Spleen (tissue), 13 donors: ENCODE results near the gene NDE1. TPM values are rescaled to one million over a fixed set of nuclear protein-coding genes. Genes with fewer than 3 reads are reported as not detected.

Source experiments
- DNase-seq: peaks from one replicate; pipeline ENCODE4 v3.0.0-alpha.2; 2020
- H3K27ac ChIP-seq, 8 donors: fragments of 200-600 bp; sonication (generic) in 7 of 8; 1 replicate in 4 of 8; 2 replicates in 4 of 8; pipeline versions ENCODE4 v1.5.0 to v1.8.0; 2016 to 2021; ENCODE audit warnings: inconsistent platforms in 4 of 8, mild to moderate bottlenecking in 4 of 8, moderate library complexity in 1 of 8
- H3K27me3 ChIP-seq, 7 donors: fragments of 200-600 bp; sonication (generic) in 6 of 7; replicated peaks in 1 of 7; 1 replicate in 4 of 7; 2 replicates in 3 of 7; pipeline versions ENCODE4 v1.5.0 to v1.8.0; 2016 to 2021; ENCODE audit warnings: inconsistent platforms in 3 of 7, mild to moderate bottlenecking in 1 of 7
- H3K36me3 ChIP-seq, 6 donors: fragments of 200-600 bp; sonication (generic) in 5 of 6; 1 replicate in 4 of 6; 2 replicates in 2 of 6; pipeline versions ENCODE4 v1.5.0 to v1.8.0; 2016 to 2021; ENCODE audit warnings: inconsistent platforms in 2 of 6
- H3K4me1 ChIP-seq, 6 donors: fragments of 200-600 bp; sonication (generic) in 5 of 6; 1 replicate in 3 of 6; 2 replicates in 3 of 6; pipeline versions ENCODE4 v1.5.0 to v1.8.0; 2016 to 2021; ENCODE audit warnings: inconsistent platforms in 3 of 6
- H3K4me3 ChIP-seq, 8 donors: fragments of 200-600 bp; sonication (generic) in 7 of 8; 1 replicate in 4 of 8; 2 replicates in 4 of 8; pipeline versions ENCODE4 v1.5.0 to v1.8.0; 2016 to 2021; ENCODE audit warnings: inconsistent platforms in 4 of 8, mild to moderate bottlenecking in 4 of 8, moderate library complexity in 2 of 8
- H3K9me3 ChIP-seq, 8 donors: fragments of 200-600 bp; sonication (generic) in 7 of 8; 1 replicate in 4 of 8; 2 replicates in 4 of 8; pipeline versions ENCODE4 v1.5.0 to v1.8.0; 2016 to 2021; ENCODE audit warnings: inconsistent platforms in 4 of 8
- CTCF ChIP-seq, 11 experiments: fragments of 200-600 bp in 7 of 11; fragments of 450-650 bp in 4 of 11; sonication (generic) in 4 of 11; IDR thresholded peaks in 8 of 11; conservative IDR thresholded peaks in 3 of 11; 1 replicate in 7 of 11; 2 replicates in 4 of 11; pipeline versions ENCODE4 v1.4.0 to v1.8.0; 2016 to 2021; ENCODE audit warnings: antibody characterized with exemption in 11 of 11, inconsistent platforms in 4 of 11, mild to moderate bottlenecking in 1 of 11
- POLR2A ChIP-seq, 3 donors: fragments of 450-650 bp; IDR thresholded peaks; one replicate each; pipeline ENCODE4 v1.5.1; 2017; ENCODE audit warnings: antibody characterized with exemption in 3 of 3, mild to moderate bottlenecking in 1 of 3
- POLR2AphosphoS5 ChIP-seq, 3 donors: sonication (generic); formaldehyde crosslinking; IDR thresholded peaks; one replicate each; pipeline ENCODE4 v1.5.1; 2017; ENCODE audit warnings: antibody characterized with exemption in 3 of 3
- WGBS, 5 donors: extraction: QIAGEN DNeasy Blood & Tissue Kit in 3 of 5; methylation state at CpG; one replicate each; pipeline versions ENCODE4 v1.1.5 to v1.1.7; 2013 to 2018; 5-methylcytosine and 5-hydroxymethylcytosine counted together
- intact Hi-C: fragments of 100-400 bp; cut with DNase I; formaldehyde crosslinking; loops from one replicate; pipeline ENCODE4 v1.15.0; 2023; ENCODE audit warnings: low total_unique reads
- long read RNA-seq, 2 donors: transcript quantifications; one replicate each; lab custom pipeline, GENCODE V29; 2026
- polyA plus RNA-seq, 3 donors: library from polyadenylated mRNA; stranded (reverse); fragments of 200-250 nt; gene quantifications; one replicate each; pipeline ENCODE4 v1.2.1, GENCODE V29; 2013
- total RNA-seq, 7 donors: library from RNA; depleted of rRNA in 3 of 7; stranded (reverse); fragments of >200 nt in 3 of 7; fragmentation: NEBNext Ultra II Directional in 4 of 7; extraction: Animal tissue kit (Norgen Biotek cat#: 25700) in 4 of 7; gene quantifications; one replicate each; pipeline versions ENCODE4 v1.1.0 to v1.2.1, GENCODE V29; 2016 to 2021
- donor health status: healthy with polysubstance abuse.
- donor health status: DM: no; HTN: no; CAD: no; lungs with moderate emphysema.
- donor health status: DM: no; HTN: no; CAD: no.
- donor health status: Bipolar disorder and iron deficiency.
- donor health status: healthy.
- donor health status: DM: no; HTN: no; CAD: no.
- donor health status: DM: yes; HTN: yes; CAD: no.

Gene NDE1, protein sequence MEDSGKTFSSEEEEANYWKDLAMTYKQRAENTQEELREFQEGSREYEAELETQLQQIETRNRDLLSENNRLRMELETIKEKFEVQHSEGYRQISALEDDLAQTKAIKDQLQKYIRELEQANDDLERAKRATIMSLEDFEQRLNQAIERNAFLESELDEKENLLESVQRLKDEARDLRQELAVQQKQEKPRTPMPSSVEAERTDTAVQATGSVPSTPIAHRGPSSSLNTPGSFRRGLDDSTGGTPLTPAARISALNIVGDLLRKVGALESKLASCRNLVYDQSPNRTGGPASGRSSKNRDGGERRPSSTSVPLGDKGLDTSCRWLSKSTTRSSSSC
- 10 to 100 TPM; 52.6 to 69.6 (median 60.6) TPM for total RNA-seq
- polyA plus RNA-seq, result 10 to 100 TPM in 2 of 3 donors, 1 to 10 TPM in 1; 8.7 to 20.0 (median 10.6) TPM
- long read RNA-seq, donor 1, result 0 reads
- long read RNA-seq, donor 2, partial matches to known transcripts, result 0 of 1 reads
- long read RNA-seq, donor 2, other reads (novel, unspliced or antisense), result 0 of 1 reads

GRCh38 chr16:15650019-15650697, at the start of gene NDE1:
Gene NDE1, plus strand, starts transcription at chr16:15650245. Its CDS starts 14,534 bp downstream, at chr16:15664779.
- 0 to 1% (median 0%) methylated on average over 27 to 71 of the region's 71 CpGs for WGBS, 5 donors
- intact Hi-C loops, result no loop called here
- no peaks in the 10 kb centered on the region for H3K27me3 ChIP-seq
- peak within 1 kb of the TSS; percentile 79 to 99 (median 96) for H3K27ac ChIP-seq
- H3K36me3 ChIP-seq, result peaks cover 0 to 35% (median 0%) of the 10 kb centered on the region in 6 donors
- H3K4me1 ChIP-seq, result peaks cover 12 to 56% (median 37%) of the 10 kb centered on the region in 6 donors
- H3K9me3 ChIP-seq, result no peaks in the 10 kb centered on the region
- TF ChIP-seq POLR2AphosphoS5 (IDR thresholded peaks at IDR 0.05) (peak; percentile 57 to 81 (median 79)), POLR2A (IDR thresholded peaks at IDR 0.05) (no peak), CTCF (IDR thresholded peaks at IDR 0.05 in 8 of 11, conservative IDR thresholded peaks at IDR 0.05 in 3 of 11) (peak in 2 of 11 experiments; percentile 22 to 33)
- peak within 1 kb of the TSS; percentile 82 to 97 (median 88) for H3K4me3 ChIP-seq
- peak; percentile 98 for DNase-seq

- WGBS, 5 donors, result 89 to 95% (median 91%) methylated on average over 9 of the region's 9 CpGs
- Histone ChIP-seq H3K36me3 (peaks cover 3 to 100% (median 97%) of the 10 kb centered on the region in 6 donors), H3K4me1 (no peaks in the 10 kb centered on the region), H3K27me3 (no peaks in the 10 kb centered on the region), H3K4me3 (no peak overlapping the region), H3K27ac (peak overlapping the region in 1 of 8 donors; percentile 16), H3K9me3 (no peaks in the 10 kb centered on the region)
- TF ChIP-seq POLR2AphosphoS5 (IDR thresholded peaks at IDR 0.05) (peak in 1 of 3 donors; percentile 51), CTCF (IDR thresholded peaks at IDR 0.05 in 8 of 11, conservative IDR thresholded peaks at IDR 0.05 in 3 of 11) (no peak), POLR2A (IDR thresholded peaks at IDR 0.05) (no peak)
- intact Hi-C loops, result no loop called here
- DNase-seq, result no peak
Observed at GRCh38 chr16:15601212-15601879, 48.7 kb upstream of the NDE1 start.

- DNase-seq, result no peak
- H3K4me3 ChIP-seq, result no peak overlapping the region
- H3K9me3 ChIP-seq, result no peaks in the 10 kb centered on the region
- intact Hi-C loops, result no loop called here
- no peak overlapping the region for H3K27ac ChIP-seq
- peaks cover 0 to 11% (median 7%) of the 10 kb centered on the region in 6 donors for H3K4me1 ChIP-seq
- H3K36me3 ChIP-seq, result peaks cover 3 to 100% (median 97%) of the 10 kb centered on the region in 6 donors
- TF ChIP-seq POLR2A (IDR thresholded peaks at IDR 0.05) (no peak), POLR2AphosphoS5 (IDR thresholded peaks at IDR 0.05) (no peak), CTCF (IDR thresholded peaks at IDR 0.05 in 8 of 11, conservative IDR thresholded peaks at IDR 0.05 in 3 of 11) (no peak)
- H3K27me3 ChIP-seq, result no peaks in the 10 kb centered on the region
- WGBS, 5 donors, result 92 to 97% (median 96%) methylated on average over 23 of the region's 23 CpGs
Observed at GRCh38 chr16:15602285-15603044, 47.6 kb upstream of the NDE1 start.
